IMR-90 (cell line): Measurements from ENCODE around the gene EBF4. TPM values are rescaled to one million over a fixed set of nuclear protein-coding genes. Genes with fewer than 3 reads are reported as not detected.

Experiments
- ATAC-seq: fragments of 200-7000 bp; cut with Tn5 transposase; 2 replicates; pipeline ENCODE4 v1.9.1; 2020; ENCODE audit warnings: low read depth, mild to moderate bottlenecking, moderate library complexity
- BruUV-seq: library from RNA; stranded (reverse); fragments of 400-500 nt; replicated peaks from 2 replicates; lab custom pipeline; 2021; lab: Mats Ljungman, UMichigan
- CTCF ChIA-PET: fragments of 300-600 bp; formaldehyde crosslinking; extraction: SDS; loops from one replicate; lab custom pipeline; 2021; ENCODE audit warnings: antibody characterized with exemption; lab: Yijun Ruan, JAX
- POLR2A ChIA-PET: fragments of 300-600 bp; sonication (Branson Sonifier 250); formaldehyde crosslinking; loops from one replicate; lab custom pipeline; 2022; ENCODE audit warnings: antibody characterized with exemption; ENCODE audit not compliant: unreplicated experiment; lab: Charles Lee
- DNase-seq: peaks from one replicate; pipeline ENCODE4 v3.0.0; 2013
- H2AFZ ChIP-seq: replicated peaks from 2 replicates; pipeline ENCODE3; 2013; ENCODE audit warnings: low read length, mild to moderate bottlenecking; ENCODE audit not compliant: poor library complexity
- H2AK5ac ChIP-seq: 2 replicates; pipeline ENCODE4 v1.6.1; 2013; ENCODE audit warnings: low read depth, low read length, inconsistent platforms
- H2AK9ac ChIP-seq: replicated peaks from 2 replicates; pipeline ENCODE3; 2013; ENCODE audit warnings: mild to moderate bottlenecking, low read depth, low read length, moderate library complexity; ENCODE audit not compliant: poor library complexity
- H2BK120ac ChIP-seq: 2 replicates; pipeline ENCODE4 v1.6.1; 2013; ENCODE audit warnings: low read depth, low read length, inconsistent platforms
- H2BK15ac ChIP-seq: 3 replicates; pipeline ENCODE4 v1.6.1; 2013; ENCODE audit warnings: low read depth, low read length, inconsistent platforms
- H2BK20ac ChIP-seq: 2 replicates; pipeline ENCODE4 v1.6.1; 2013; ENCODE audit warnings: low read depth, mild to moderate bottlenecking, inconsistent platforms, low read length, moderate library complexity
- H2BK5ac ChIP-seq: 2 replicates; pipeline ENCODE4 v1.6.1; 2013; ENCODE audit warnings: mild to moderate bottlenecking, low read depth, low read length, inconsistent platforms; ENCODE audit not compliant: poor library complexity, severe bottlenecking
- H3K14ac ChIP-seq: replicated peaks from 2 replicates; pipeline ENCODE4 v1.6.1; 2013; ENCODE audit warnings: low read depth, low read length, inconsistent platforms
- H3K18ac ChIP-seq: 2 replicates; pipeline ENCODE4 v1.6.1; 2013; ENCODE audit warnings: low read depth, low read length, control low read depth
- H3K23ac ChIP-seq: 2 replicates; pipeline ENCODE4 v1.6.1; 2013; ENCODE audit warnings: low read depth, low read length, inconsistent platforms
- H3K27ac ChIP-seq: 2 replicates; pipeline ENCODE4 v1.5.1; 2013; ENCODE audit warnings: mild to moderate bottlenecking, control low read depth, low read length; ENCODE audit not compliant: insufficient read depth
- H3K27me3 ChIP-seq: 2 replicates; pipeline ENCODE4 v1.6.1; 2013; ENCODE audit warnings: low read length; ENCODE audit not compliant: control insufficient read depth, insufficient read depth
- H3K36me3 ChIP-seq: 2 replicates; pipeline ENCODE4 v1.6.1; 2013; ENCODE audit warnings: low read length, mixed read lengths; ENCODE audit not compliant: control insufficient read depth, insufficient read depth
- H3K4ac ChIP-seq: 2 replicates; pipeline ENCODE4 v1.6.1; 2013; ENCODE audit warnings: low read depth, low read length, inconsistent platforms
- H3K4me1 ChIP-seq: 2 replicates; pipeline ENCODE4 v1.6.1; 2013; ENCODE audit warnings: low read length, mixed read lengths; ENCODE audit not compliant: control insufficient read depth, insufficient read depth
- H3K4me2 ChIP-seq: 2 replicates; pipeline ENCODE4 v1.6.1; 2013; ENCODE audit warnings: low read depth, mild to moderate bottlenecking, control low read depth, low read length, moderate library complexity
- H3K4me3 ChIP-seq: 2 replicates; pipeline ENCODE4 v1.5.1; 2013; ENCODE audit warnings: low read depth, mild to moderate bottlenecking, control low read depth, low read length, moderate library complexity; ENCODE audit not compliant: insufficient read depth
- H3K56ac ChIP-seq: 2 replicates; pipeline ENCODE4 v1.6.1; 2013; ENCODE audit warnings: low read length, inconsistent platforms; ENCODE audit not compliant: insufficient read depth; ENCODE audit errors: extremely low read depth
- H3K79me1 ChIP-seq, 2 experiments: 2 replicates each; pipeline ENCODE4 v1.6.1; 2013; ENCODE audit warnings: low read length in 2 of 2, inconsistent platforms in 1 of 2, low read depth in 1 of 2
- H3K9ac ChIP-seq: 2 replicates; pipeline ENCODE4 v1.6.1; 2013; ENCODE audit warnings: low read depth, low read length, control low read depth
- H3K9me1 ChIP-seq: 2 replicates; pipeline ENCODE4 v1.6.1; 2013; ENCODE audit warnings: low read length, inconsistent platforms; ENCODE audit not compliant: insufficient read depth
- H3K9me3 ChIP-seq: 2 replicates; pipeline ENCODE4 v1.6.1; 2013; ENCODE audit warnings: low read length; ENCODE audit not compliant: control insufficient read depth, insufficient read depth
- H4K20me1 ChIP-seq: 2 replicates; pipeline ENCODE4 v1.6.1; 2013; ENCODE audit warnings: low read length, inconsistent platforms; ENCODE audit not compliant: insufficient read depth
- H4K5ac ChIP-seq: 2 replicates; pipeline ENCODE4 v1.6.1; 2013; ENCODE audit warnings: mild to moderate bottlenecking, low read depth, low read length, control low read depth
- H4K8ac ChIP-seq, 2 experiments: 2 replicates each; pipeline ENCODE4 v1.6.1; 2013; ENCODE audit warnings: low read depth in 2 of 2, low read length in 2 of 2, control low read depth in 1 of 2, inconsistent platforms in 1 of 2
- H4K91ac ChIP-seq: 2 replicates; pipeline ENCODE4 v1.6.1; 2013; ENCODE audit warnings: low read depth, low read length, inconsistent platforms; ENCODE audit not compliant: insufficient read depth
- BHLHE40 ChIP-seq: fragments of 150-350 bp; IDR thresholded peaks from 2 replicates; pipeline ENCODE4 v1.6.1; 2016; ENCODE audit warnings: mild to moderate bottlenecking, low read depth, low read length
- CEBPB ChIP-seq: IDR thresholded peaks from 2 replicates; pipeline ENCODE4 v1.6.1; 2012; ENCODE audit warnings: low read depth, low read length, improper control_type of control experiment
- CHD1 ChIP-seq: IDR thresholded peaks from 2 replicates; pipeline ENCODE4 v1.6.1; 2012; ENCODE audit warnings: low read depth, low read length, improper control_type of control experiment
- FOS ChIP-seq: fragments of 150-350 bp; IDR thresholded peaks from 2 replicates; pipeline ENCODE4 v1.6.1; 2016; ENCODE audit warnings: low read depth, low read length
- MAFK ChIP-seq: IDR thresholded peaks from 2 replicates; pipeline ENCODE4 v1.6.1; 2012; ENCODE audit warnings: low read depth, low read length, improper control_type of control experiment
- MAZ ChIP-seq: IDR thresholded peaks from 2 replicates; pipeline ENCODE4 v1.6.1; 2012; ENCODE audit warnings: low read depth, mild to moderate bottlenecking, low read length, improper control_type of control experiment, moderate library complexity, borderline replicate concordance
- MXI1 ChIP-seq: IDR thresholded peaks from 2 replicates; pipeline ENCODE4 v1.6.1; 2012; ENCODE audit warnings: low read depth, mild to moderate bottlenecking, low read length, moderate library complexity, borderline replicate concordance
- NFE2L2 ChIP-seq: fragments of 150-350 bp; IDR thresholded peaks from 2 replicates; pipeline ENCODE4 v1.6.1; 2016; ENCODE audit warnings: low read depth, mild to moderate bottlenecking, low read length
- POLR2A ChIP-seq: IDR thresholded peaks from 2 replicates; pipeline ENCODE4 v1.6.1; 2012; ENCODE audit warnings: mild to moderate bottlenecking, low read depth, low read length
- RAD21 ChIP-seq: IDR thresholded peaks from 2 replicates; pipeline ENCODE4 v1.6.1; 2012; ENCODE audit warnings: low read length, improper control_type of control experiment
- RCOR1 ChIP-seq: IDR thresholded peaks from 2 replicates; pipeline ENCODE4 v1.6.1; 2012; ENCODE audit warnings: mild to moderate bottlenecking, low read length, improper control_type of control experiment; ENCODE audit not compliant: insufficient replicate concordance
- RFX5 ChIP-seq: IDR thresholded peaks from 2 replicates; pipeline ENCODE4 v1.8.0; 2012; ENCODE audit warnings: low read depth, mild to moderate bottlenecking, low read length, moderate library complexity
- SMC3 ChIP-seq: fragments of 150-350 bp; IDR thresholded peaks from 2 replicates; pipeline ENCODE4 v1.6.1; 2016; ENCODE audit warnings: low read depth, mild to moderate bottlenecking, antibody characterized with exemption, low read length, moderate library complexity
- WGBS, 2 experiments: methylation state at CpG; one replicate each; pipeline versions ENCODE4 v1.1.5 to v1.1.7; 2013; ENCODE audit warnings: missing lambda C conversion rate in 2 of 2; ENCODE audit not compliant: insufficient read length in 1 of 2; ENCODE audit errors: extremely low coverage in 2 of 2; 5-methylcytosine and 5-hydroxymethylcytosine counted together
- dilution Hi-C: fragments of 300-500 bp; cut with HindIII; formaldehyde crosslinking; loops from one replicate; pipeline ENCODE4 v1.14.3; 2018; ENCODE audit warnings: low sequenced_read_pairs; ENCODE audit not compliant: unreplicated experiment
- in situ Hi-C: fragments of 300-500 bp; cut with MboI; formaldehyde crosslinking; loops from 3 replicates; pipeline ENCODE4 v1.14.3; 2019; ENCODE audit warnings: low sequenced_read_pairs, inconsistent platforms, mixed read lengths
- intact Hi-C: fragments of 100-400 bp; cut with micrococcal nuclease; formaldehyde crosslinking; loops from 2 replicates; pipeline ENCODE4 v1.10.0; 2022
- polyA plus RNA-seq, 3 experiments: library from polyadenylated mRNA; depleted of rRNA; stranded (reverse); fragments of >200 nt; gene quantifications; 2 replicates each; pipeline ENCODE4 v1.2.3, GENCODE V29; 2012; ENCODE audit warnings: low replicate concordance in 1 of 3
- total RNA-seq: library from RNA; depleted of rRNA; stranded (reverse); fragments of >200 nt; gene quantifications from 2 replicates; pipeline ENCODE4 v1.2.3, GENCODE V29; 2012
- TF ChIP-seq, protein P1 (sequence below): fragments of 150-350 bp; IDR thresholded peaks from 2 replicates; pipeline ENCODE4 v1.6.1; 2016; ENCODE audit warnings: low read depth, mild to moderate bottlenecking, low read length, moderate library complexity, borderline replicate concordance
- TF ChIP-seq, protein P2 (sequence below): fragments of 150-350 bp; IDR thresholded peaks from 2 replicates; pipeline ENCODE4 v1.6.1; 2017; ENCODE audit warnings: mild to moderate bottlenecking, antibody characterized with exemption, low read length, low read depth
- TF ChIP-seq, protein P3 (sequence below): conservative IDR thresholded peaks from 2 replicates; pipeline ENCODE4 v1.5.1; 2012; ENCODE audit warnings: mild to moderate bottlenecking, low read depth, low read length, improper control_type of control experiment

EBF4 gene
- total and polyA plus RNA-seq, 2 of the 4 experiments (the other 2 are of a cell fraction): 0.18 to 1.1 TPM

DNA sequence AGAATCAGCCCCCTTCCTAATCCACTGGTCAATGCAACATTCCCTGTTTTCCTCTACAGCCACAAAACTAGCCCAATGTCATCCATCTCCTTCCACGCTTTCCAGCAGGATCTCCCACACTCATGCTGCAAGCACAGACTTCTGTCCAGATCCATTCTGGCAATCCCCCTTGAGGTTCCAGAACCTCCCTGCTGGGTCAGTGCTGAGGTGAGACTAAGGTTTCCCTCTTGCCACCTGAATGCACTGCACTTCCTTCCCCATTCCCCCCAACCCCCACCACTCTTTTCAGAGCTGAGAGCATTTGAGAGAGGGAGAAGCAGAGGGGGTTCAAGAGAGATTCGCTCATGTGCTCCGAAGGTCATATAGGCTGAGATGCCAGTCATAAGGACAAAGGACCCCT is 43.9 kb downstream of the EBF4 start:
- Histone ChIP-seq H3K18ac (no peak overlapping the region), H3K4me1 (no peaks in the 10 kb centered on the region), H3K27me3 (peaks cover 21% of the 10 kb centered on the region), H3K9me3 (peaks cover 5% of the 10 kb centered on the region), H3K4me2 (no peak overlapping the region), H2AFZ (no peak overlapping the region), H2AK9ac (no peak overlapping the region), H3K79me1 (no peaks in the 10 kb centered on the region), H2BK20ac (no peak overlapping the region), H4K5ac (no peak overlapping the region), H3K4ac (no peak overlapping the region), H3K23ac (no peak overlapping the region), H3K36me3 (no peaks in the 10 kb centered on the region), H2BK15ac (no peak overlapping the region), H4K91ac (no peak overlapping the region), H2BK5ac (no peak overlapping the region), H3K27ac (no peak overlapping the region), H2AK5ac (no peak overlapping the region), H3K14ac (no peak overlapping the region), H3K9me1 (no peaks in the 10 kb centered on the region), H3K4me3 (no peak overlapping the region), H4K20me1 (no peaks in the 10 kb centered on the region), H4K8ac (no peak overlapping the region), H2BK120ac (no peak overlapping the region), H3K56ac (no peak overlapping the region), H3K9ac (no peak overlapping the region)
- WGBS, 2 experiments: 80% methylated on average over 1 of the region's 3 CpGs; no CpG with 5 or more reads in 1 of the 2 experiments
- ATAC-seq (no peak), DNase-seq (no peak)
- intact Hi-C loops (no loop called here), dilution Hi-C loops (no loop called here), in situ Hi-C loops (no loop called here)
- ChIA-PET CTCF (no interaction called here), POLR2A (no interaction called here)
- TF ChIP-seq FOS (no peak), CHD1 (no peak), RAD21 (no peak), RCOR1 (no peak), BHLHE40 (no peak), NFE2L2 (no peak), SMC3 (no peak), POLR2A (no peak), MXI1 (no peak), RFX5 (no peak), CEBPB (no peak), MAFK (no peak), MAZ (no peak)
- TF ChIP-seq, protein P1, sequence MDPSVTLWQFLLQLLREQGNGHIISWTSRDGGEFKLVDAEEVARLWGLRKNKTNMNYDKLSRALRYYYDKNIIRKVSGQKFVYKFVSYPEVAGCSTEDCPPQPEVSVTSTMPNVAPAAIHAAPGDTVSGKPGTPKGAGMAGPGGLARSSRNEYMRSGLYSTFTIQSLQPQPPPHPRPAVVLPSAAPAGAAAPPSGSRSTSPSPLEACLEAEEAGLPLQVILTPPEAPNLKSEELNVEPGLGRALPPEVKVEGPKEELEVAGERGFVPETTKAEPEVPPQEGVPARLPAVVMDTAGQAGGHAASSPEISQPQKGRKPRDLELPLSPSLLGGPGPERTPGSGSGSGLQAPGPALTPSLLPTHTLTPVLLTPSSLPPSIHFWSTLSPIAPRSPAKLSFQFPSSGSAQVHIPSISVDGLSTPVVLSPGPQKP: no peak
- TF ChIP-seq, protein P2, sequence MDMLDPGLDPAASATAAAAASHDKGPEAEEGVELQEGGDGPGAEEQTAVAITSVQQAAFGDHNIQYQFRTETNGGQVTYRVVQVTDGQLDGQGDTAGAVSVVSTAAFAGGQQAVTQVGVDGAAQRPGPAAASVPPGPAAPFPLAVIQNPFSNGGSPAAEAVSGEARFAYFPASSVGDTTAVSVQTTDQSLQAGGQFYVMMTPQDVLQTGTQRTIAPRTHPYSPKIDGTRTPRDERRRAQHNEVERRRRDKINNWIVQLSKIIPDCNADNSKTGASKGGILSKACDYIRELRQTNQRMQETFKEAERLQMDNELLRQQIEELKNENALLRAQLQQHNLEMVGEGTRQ: no peak
- TF ChIP-seq, protein P3, sequence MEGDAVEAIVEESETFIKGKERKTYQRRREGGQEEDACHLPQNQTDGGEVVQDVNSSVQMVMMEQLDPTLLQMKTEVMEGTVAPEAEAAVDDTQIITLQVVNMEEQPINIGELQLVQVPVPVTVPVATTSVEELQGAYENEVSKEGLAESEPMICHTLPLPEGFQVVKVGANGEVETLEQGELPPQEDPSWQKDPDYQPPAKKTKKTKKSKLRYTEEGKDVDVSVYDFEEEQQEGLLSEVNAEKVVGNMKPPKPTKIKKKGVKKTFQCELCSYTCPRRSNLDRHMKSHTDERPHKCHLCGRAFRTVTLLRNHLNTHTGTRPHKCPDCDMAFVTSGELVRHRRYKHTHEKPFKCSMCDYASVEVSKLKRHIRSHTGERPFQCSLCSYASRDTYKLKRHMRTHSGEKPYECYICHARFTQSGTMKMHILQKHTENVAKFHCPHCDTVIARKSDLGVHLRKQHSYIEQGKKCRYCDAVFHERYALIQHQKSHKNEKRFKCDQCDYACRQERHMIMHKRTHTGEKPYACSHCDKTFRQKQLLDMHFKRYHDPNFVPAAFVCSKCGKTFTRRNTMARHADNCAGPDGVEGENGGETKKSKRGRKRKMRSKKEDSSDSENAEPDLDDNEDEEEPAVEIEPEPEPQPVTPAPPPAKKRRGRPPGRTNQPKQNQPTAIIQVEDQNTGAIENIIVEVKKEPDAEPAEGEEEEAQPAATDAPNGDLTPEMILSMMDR: no peak
- BruUV-seq: no TSS peak
